GM12891 (cell line): ENCODE results near the gene FNBP1.

Experiments used
- PAX5 ChIP-seq: IDR thresholded peaks from 2 replicates; pipeline ENCODE4 v1.6.1; 2011; ENCODE audit warnings: low read length, moderate library complexity, mild to moderate bottlenecking; ENCODE audit not compliant: insufficient read depth, severe bottlenecking
- POLR2A ChIP-seq: IDR thresholded peaks from 2 replicates; pipeline ENCODE4 v1.6.1; 2011; ENCODE audit warnings: low read depth, low read length, control low read depth
- POLR2AphosphoS5 ChIP-seq: IDR thresholded peaks from 2 replicates; pipeline ENCODE4 v1.6.1; 2011; ENCODE audit warnings: low read depth, low read length, control low read depth
- POU2F2 ChIP-seq: IDR thresholded peaks from 2 replicates; pipeline ENCODE4 v1.6.1; 2011; ENCODE audit warnings: low read depth, mild to moderate bottlenecking, control low read depth, low read length, moderate library complexity
- SPI1 ChIP-seq: IDR thresholded peaks from 2 replicates; pipeline ENCODE4 v1.6.1; 2011; ENCODE audit warnings: low read depth, low read length, control low read depth
- TAF1 ChIP-seq: IDR thresholded peaks from 2 replicates; pipeline ENCODE4 v1.6.1; 2011; ENCODE audit warnings: low read depth, low read length, control low read depth

DNA sequence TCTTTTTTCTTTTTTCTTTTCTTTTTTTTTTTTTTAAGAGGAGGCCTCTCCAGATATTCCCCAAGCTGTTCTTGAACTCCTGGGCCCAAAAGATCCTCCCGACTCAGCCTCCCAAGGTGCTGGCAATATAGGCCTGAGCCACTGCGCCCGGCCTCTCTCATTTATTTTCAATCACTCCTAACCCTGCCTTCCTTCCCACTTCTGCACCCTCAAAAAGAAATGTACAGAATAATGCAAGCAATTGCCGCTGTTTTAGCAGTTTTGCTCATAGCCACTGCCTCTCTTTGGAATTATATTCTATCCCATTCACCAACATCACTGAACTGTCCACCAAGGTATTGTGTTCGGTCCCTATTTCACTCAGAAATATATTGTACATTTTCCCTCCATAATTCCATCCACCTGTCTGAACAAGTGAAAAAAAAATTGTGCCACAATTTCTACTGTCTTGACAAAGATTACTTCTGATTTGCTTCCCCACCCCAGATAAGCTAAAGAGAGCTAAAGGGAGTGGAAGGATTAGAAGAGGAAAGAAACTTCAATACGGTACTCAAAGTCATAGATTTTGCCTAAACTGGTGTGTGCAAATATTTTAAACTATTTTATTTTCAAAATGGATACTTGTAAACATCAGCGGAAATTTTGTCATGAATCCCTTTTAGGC, 1.9 kb downstream of the FNBP1 start:
- TF ChIP-seq POLR2A (no peak; the same call in 1 of the 2 replicates), POLR2AphosphoS5 (no peak; the same call in 1 of the 2 replicates), TAF1 (no peak), SPI1 (no peak), PAX5 (no peak), POU2F2 (no peak)
